Fibroblast of lung (primary cell): ENCODE measurements around the gene CACNB4.

ENCODE experiments used
- CTCF ChIP-seq, 2 donors: IDR thresholded peaks in 1 of 2; conservative IDR thresholded peaks in 1 of 2; 1 replicate in 1 of 2; 2 replicates in 1 of 2; pipeline ENCODE4 v1.5.1; 2011 to 2012; ENCODE audit warnings: low read length in 2 of 2, control low read depth in 1 of 2, inconsistent platforms in 1 of 2, low read depth in 1 of 2, mild to moderate bottlenecking in 1 of 2
- EZH2 ChIP-seq: IDR thresholded peaks from 2 replicates; pipeline ENCODE4 v1.5.1; 2012; ENCODE audit warnings: low read length, control low read depth, mild to moderate bottlenecking; ENCODE audit errors: missing control alignments

GRCh38 chr2:151817929-151818328 is 280.9 kb downstream of the CACNB4 start:
- TF ChIP-seq CTCF (conservative IDR thresholded peaks at IDR 0.05 in 1 of 2, IDR thresholded peaks at IDR 0.05 in 1 of 2; ENCODE audit: low read depth in 1 of 2, low read length in 2 of 2) = no peak
- no peak for TF ChIP-seq EZH2
